Vagina (tissue), 2 donors: Measurements from ENCODE around the gene UBE2O.

ENCODE experiments used
- CTCF ChIP-seq, 3 experiments: fragments of 450-650 bp in 2 of 3; fragments of 200-600 bp in 1 of 3; sonication (generic) in 1 of 3; IDR thresholded peaks; one replicate each; pipeline ENCODE4 v1.5.1; 2017 to 2019; ENCODE audit warnings: antibody characterized with exemption in 3 of 3, mild to moderate bottlenecking in 2 of 3, moderate library complexity in 2 of 3
- POLR2AphosphoS5 ChIP-seq, 2 donors: sonication (generic); formaldehyde crosslinking; IDR thresholded peaks; one replicate each; pipeline ENCODE4 v1.9.0; 2017; ENCODE audit warnings: antibody characterized with exemption in 2 of 2, mild to moderate bottlenecking in 2 of 2, low read depth in 1 of 2; ENCODE audit not compliant: insufficient read depth in 1 of 2

GRCh38 chr17:76498876-76499251, 45.9 kb upstream of the UBE2O start:
- no peak for TF ChIP-seq CTCF (IDR thresholded peaks at IDR 0.05)
- TF ChIP-seq POLR2AphosphoS5 (IDR thresholded peaks at IDR 0.05; ENCODE audit: insufficient read depth in 1 of 2, low read depth in 1 of 2), result no peak
